Osteocyte (in vitro differentiated cells): ENCODE measurements around the gene ACAN. TPM values are rescaled to one million over a fixed set of nuclear protein-coding genes. Genes with fewer than 3 reads are reported as not detected.

Experiments
- DNase-seq: peaks from one replicate; pipeline ENCODE4 v3.0.0; 2021; ENCODE audit warnings: mixed read lengths; ENCODE audit not compliant: unreplicated experiment; ENCODE audit errors: extremely low spot score
- H3K27ac Mint-ChIP-seq: one replicate; pipeline ENCODE4 v1.8.0; 2021; ENCODE audit warnings: mild to moderate bottlenecking, mixed read lengths; ENCODE audit not compliant: unreplicated experiment
- H3K27me3 Mint-ChIP-seq: one replicate; pipeline ENCODE4 v1.8.0; 2021; ENCODE audit warnings: mixed read lengths; ENCODE audit not compliant: unreplicated experiment
- H3K36me3 Mint-ChIP-seq: one replicate; pipeline ENCODE4 v1.8.0; 2021; ENCODE audit warnings: mixed read lengths; ENCODE audit not compliant: unreplicated experiment
- H3K4me1 Mint-ChIP-seq: one replicate; pipeline ENCODE4 v1.8.0; 2021; ENCODE audit warnings: mixed read lengths; ENCODE audit not compliant: unreplicated experiment
- H3K4me3 Mint-ChIP-seq: one replicate; pipeline ENCODE4 v1.8.0; 2021; ENCODE audit warnings: mild to moderate bottlenecking, moderate library complexity, mixed read lengths; ENCODE audit not compliant: unreplicated experiment
- H3K9me3 Mint-ChIP-seq: one replicate; pipeline ENCODE4 v1.8.0; 2021; ENCODE audit warnings: mixed read lengths; ENCODE audit not compliant: unreplicated experiment
- CTCF ChIP-seq: fragments of 200-600 bp; sonication (generic); IDR thresholded peaks from 2 replicates; pipeline ENCODE4 v1.5.0; 2021; ENCODE audit warnings: antibody characterized with exemption, mild to moderate bottlenecking, moderate library complexity
- total RNA-seq: library from RNA; stranded (reverse); gene quantifications from 2 replicates; pipeline ENCODE4 v1.2.1, GENCODE V29; 2021

Gene ACAN
- total RNA-seq, 1 donor from 2014 or later = 11.6 TPM

GRCh38 chr15:88876573-88876972, 73.3 kb downstream of the ACAN start:
- no peaks in the 10 kb centered on the region for H3K4me1 Mint-ChIP-seq
- no peaks in the 10 kb centered on the region for H3K9me3 Mint-ChIP-seq
- H3K36me3 Mint-ChIP-seq = peaks cover 2% of the 10 kb centered on the region
- no peak overlapping the region for H3K4me3 Mint-ChIP-seq
- no peak overlapping the region for H3K27ac Mint-ChIP-seq
- peaks cover 4% of the 10 kb centered on the region for H3K27me3 Mint-ChIP-seq
- no peak for TF ChIP-seq CTCF
- no peak for DNase-seq

- Mint-ChIP-seq H3K9me3 (no peaks in the 10 kb centered on the region), H3K4me3 (no peak overlapping the region), H3K27me3 (no peaks in the 10 kb centered on the region), H3K27ac (no peak overlapping the region), H3K36me3 (peaks cover 6% of the 10 kb centered on the region), H3K4me1 (no peaks in the 10 kb centered on the region)
- no peak for TF ChIP-seq CTCF
- DNase-seq = no peak
Measured at GRCh38 chr15:88877415-88877814, 74.2 kb downstream of the ACAN start.

- Mint-ChIP-seq H3K4me1 (no peaks in the 10 kb centered on the region), H3K27me3 (no peaks in the 10 kb centered on the region), H3K4me3 (no peak overlapping the region), H3K27ac (no peak overlapping the region), H3K36me3 (peaks cover 6% of the 10 kb centered on the region), H3K9me3 (no peaks in the 10 kb centered on the region)
- DNase-seq = no peak
- TF ChIP-seq CTCF = no peak
Measured at GRCh38 chr15:88877906-88878305, 74.7 kb downstream of the ACAN start.

GRCh38 chr15:88878720-88879184, 75.5 kb downstream of the ACAN start:
- H3K9me3 Mint-ChIP-seq = no peaks in the 10 kb centered on the region
- no peak overlapping the region for H3K27ac Mint-ChIP-seq
- TF ChIP-seq CTCF = peak; percentile 70
- H3K27me3 Mint-ChIP-seq = no peaks in the 10 kb centered on the region
- peaks cover 6% of the 10 kb centered on the region for H3K36me3 Mint-ChIP-seq
- H3K4me1 Mint-ChIP-seq = no peaks in the 10 kb centered on the region
- no peak overlapping the region for H3K4me3 Mint-ChIP-seq
- DNase-seq = no peak

GRCh38 chr15:88880944-88881740, 77.9 kb downstream of the ACAN start:
- Mint-ChIP-seq H3K27me3 (no peaks in the 10 kb centered on the region), H3K36me3 (peaks cover 6% of the 10 kb centered on the region), H3K9me3 (no peaks in the 10 kb centered on the region), H3K4me1 (no peaks in the 10 kb centered on the region), H3K4me3 (no peak overlapping the region), H3K27ac (no peak overlapping the region)
- TF ChIP-seq CTCF = no peak
- DNase-seq = no peak
